GM20000 (cell line): Measurements from ENCODE around the gene CUL1.

ENCODE experiments used
- DNase-seq: peaks from one replicate; pipeline ENCODE4 v3.0.0; 2012; ENCODE audit warnings: low spot score
- CTCF ChIP-seq: IDR thresholded peaks from 2 replicates; pipeline ENCODE4 v1.5.1; 2012; ENCODE audit warnings: mild to moderate bottlenecking, control low read depth; ENCODE audit errors: extremely low read depth, missing control alignments

The CUL1 gene

GRCh38 chr7:148698397-148699023, at the start of gene CUL1:
Gene CUL1 (plus strand): TSS chr7:148698903. CDS start chr7:148730123, 31,220 bp downstream.
- TF ChIP-seq CTCF: no peak
- DNase-seq: peak; percentile 90

- no peak for TF ChIP-seq CTCF
- no peak for DNase-seq
These were observed 48.4 kb upstream of the CUL1 start for GRCh38 chr7:148650232-148650858.

GRCh38 chr7:148652773-148653172, 45.9 kb upstream of the CUL1 start:
- TF ChIP-seq CTCF: no peak
- DNase-seq: no peak

- no peak for TF ChIP-seq CTCF
- DNase-seq: no peak
These were observed 40.8 kb upstream of the CUL1 start for GRCh38 chr7:148657929-148658328.

GRCh38 chr7:148661471-148661870, 37.2 kb upstream of the CUL1 start:
- no peak for DNase-seq
- no peak for TF ChIP-seq CTCF

GRCh38 chr7:148662646-148663045, 36.1 kb upstream of the CUL1 start:
- DNase-seq: no peak
- TF ChIP-seq CTCF: no peak

- TF ChIP-seq CTCF: no peak
These were observed 34.4 kb upstream of the CUL1 start for GRCh38 chr7:148664324-148664723.

More at GRCh38 chr7:148664324-148664723, 34.4 kb upstream of the CUL1 start:
- DNase-seq: no peak
